ENCODE measurements around the gene ANKRD53. TPM values are rescaled to one million over a fixed set of nuclear protein-coding genes. Genes with fewer than 3 reads are reported as not detected.

ANKRD53 gene
- total and polyA plus RNA-seq, 9 of the 15 experiments (the other 6 are each of a cell fraction or from before 2014, with no cell fraction given), result 0.18 TPM; not detected in 8

DNA sequence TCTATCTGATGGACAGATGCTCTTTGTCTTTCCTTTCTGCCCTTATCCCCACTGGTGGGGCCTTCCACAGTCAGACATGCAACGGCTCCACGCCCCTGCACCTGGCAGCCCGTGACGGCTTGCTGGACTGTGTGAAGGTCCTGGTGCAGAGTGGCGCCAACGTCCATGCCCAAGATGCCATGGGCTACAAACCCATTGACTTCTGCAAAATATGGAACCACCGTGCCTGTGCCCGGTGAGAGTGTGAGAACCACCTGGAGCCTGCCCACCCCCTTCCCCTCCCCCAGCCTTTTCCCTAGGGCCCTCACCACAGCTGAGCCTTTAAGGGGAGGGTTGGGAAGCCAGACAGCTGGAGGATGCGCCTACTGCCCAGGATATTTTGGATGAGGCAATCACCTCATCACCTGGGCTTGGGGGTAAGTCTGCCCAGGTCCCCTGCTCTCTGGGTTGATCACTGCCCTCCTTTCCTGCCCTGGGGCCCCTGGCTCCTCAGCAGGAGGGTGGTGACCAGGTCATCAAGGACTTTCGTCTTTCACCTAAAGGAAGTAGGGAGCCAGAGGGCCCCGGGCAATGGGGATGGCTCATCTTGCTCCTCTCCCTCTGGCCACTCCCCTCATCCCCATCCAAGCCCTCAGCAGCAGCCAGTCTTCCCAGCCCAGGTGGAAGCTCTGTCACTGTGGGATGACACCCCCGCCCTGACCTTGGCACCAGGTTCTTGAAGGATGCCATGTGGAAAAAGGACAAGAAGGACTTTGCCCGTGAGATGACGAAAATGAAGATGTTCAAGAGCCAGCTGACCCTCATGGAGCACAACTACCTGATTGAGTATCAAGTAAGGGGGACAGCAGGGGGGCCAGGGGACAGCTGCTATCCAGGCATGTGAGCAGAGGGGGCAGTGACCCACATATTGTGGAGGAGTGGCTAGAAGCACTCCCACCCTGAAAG, 3.7 kb downstream of the ANKRD53 start:
- POLR2A ChIA-PET, result no interaction called here
- BruUV-seq (replicated peaks), result no TSS peak

More for the DNA sequence above, 3.7 kb downstream of the ANKRD53 start:
- no peaks in the 10 kb centered on the region for H3K27me3 ChIP-seq (ENCODE audit: control insufficient read depth in 2 of 2, insufficient read depth in 2 of 2, low read length in 2 of 2)
- in situ Hi-C loops (cut with MboI), result no loop called here
- intact Hi-C loops (cut with micrococcal nuclease), result no loop called here
- H3K9ac ChIP-seq (ENCODE audit: insufficient read depth in 1 of 2, low read depth in 2 of 2, low read length in 2 of 2), result no peak overlapping the region
- no peak overlapping the region for H3K4me2 ChIP-seq (ENCODE audit: insufficient read depth, low read length)
- TF ChIP-seq YY1 (IDR thresholded peaks at IDR 0.05; ENCODE audit: borderline replicate concordance in 1 of 3, control insufficient read depth in 1 of 3, extremely low read depth in 1 of 3, insufficient read depth in 3 of 3, insufficient read length in 1 of 3, insufficient replicate concordance in 2 of 3, low read depth in 1 of 3, low read length in 2 of 3) (no peak), MNT (conservative IDR thresholded peaks at IDR 0.05) (no peak), PRPF4 (IDR thresholded peaks at IDR 0.05; ENCODE audit: insufficient read depth, low read depth, low read length, poor library complexity, severe bottlenecking) (no peak), CBFA2T3 (IDR thresholded peaks at IDR 0.05) (no peak), TCF3 (CRISPR knock-in tag; IDR thresholded peaks at IDR 0.05) (no peak), TFAP4 (CRISPR knock-in tag; IDR thresholded peaks at IDR 0.05; ENCODE audit: borderline replicate concordance) (no peak), MTA2 (IDR thresholded peaks at IDR 0.05; ENCODE audit: low read depth) (no peak), SREBF2 (CRISPR knock-in tag; IDR thresholded peaks at IDR 0.05) (no peak), CSDE1 (IDR thresholded peaks at IDR 0.05) (no peak), EGR1 (conservative IDR thresholded peaks at IDR 0.05) (no peak), ZNF274 (IDR thresholded peaks at IDR 0.05; ENCODE audit: borderline replicate concordance, low read depth, low read length) (no peak), POLR2B (IDR thresholded peaks at IDR 0.05; ENCODE audit: low read depth, partially characterized antibody) (no peak), ZNF699 (CRISPR knock-in tag; IDR thresholded peaks at IDR 0.05; ENCODE audit: insufficient replicate concordance) (no peak), TCF7L2 (IDR thresholded peaks at IDR 0.05; ENCODE audit: low read depth, low read length) (no peak), KLF10 (CRISPR knock-in tag; IDR thresholded peaks at IDR 0.05) (no peak), NONO (IDR thresholded peaks at IDR 0.05; ENCODE audit: low read depth in 2 of 2, low read length in 1 of 2) (no peak), KLF1 (tag; IDR thresholded peaks at IDR 0.05) (no peak)
- H2AFZ ChIP-seq (ENCODE audit: low read depth, low read length), result no peak overlapping the region
- H4K20me1 ChIP-seq (replicated peaks; ENCODE audit: control insufficient read depth, insufficient read depth, low read length), result 0 out of 2 replicates have a peak, but pooled peaks cover 3% of the 10 kb centered on the region
- no peaks in the 10 kb centered on the region for H3K79me2 ChIP-seq (ENCODE audit: control insufficient read depth, insufficient read depth, low read length)
- FAIRE-seq (no peak), ATAC-seq (no peak), DNase-seq (ENCODE audit: extremely low read depth in 1 of 4, low spot score in 3 of 4) (no peak)
- H3K36me3 ChIP-seq (ENCODE audit: control insufficient read depth, insufficient read depth, low read length), result peaks cover 18% of the 10 kb centered on the region
- H3K4me3 ChIP-seq, result no peak overlapping the region
- CTCF ChIA-PET (ENCODE audit: low intra/inter-chr PET ratio), result no interaction called here
- H3K27ac ChIP-seq (ENCODE audit: extremely low read depth, low read depth, low read length), result no peak overlapping the region
- no peaks in the 10 kb centered on the region for H3K9me1 ChIP-seq (ENCODE audit: control insufficient read depth, insufficient read depth, low read length)
- no peaks in the 10 kb centered on the region; the same call in 1 of the 2 replicates for H3K9me3 ChIP-seq (replicated peaks; ENCODE audit: control insufficient read depth, insufficient read depth, low read depth, low read length)
- 62% methylated on average over 14 of the region's 14 CpGs for WGBS (ENCODE audit: insufficient coverage, low coverage, missing lambda C conversion rate)
- peaks cover 0 to 12% of the 10 kb centered on the region in 2 experiments; a peak in 2 of 5 replicates for H3K4me1 ChIP-seq (replicated peaks in 1 of 2; ENCODE audit: control insufficient read depth in 2 of 2, insufficient read depth in 2 of 2, low read length in 2 of 2)

All from K562 (cell line).